ENCODE measurements around the gene CCDC159.
A peak's percentile ranks its signal among the peaks of the same experiment; 100 is the strongest.
"Not testable (repeated sequence)": the region's sequence is repeated elsewhere in the genome, so short reads cannot be mapped to it uniquely, and the experiment has no call there.

CCDC159 gene

GRCh38 chr19:11337080-11337479 lies 9.2 kb upstream of the CCDC159 start:
- Mint-ChIP-seq H3K36me3 (ENCODE audit: low read depth) (peaks cover 44% of the 10 kb centered on the region), H3K27ac (no peak overlapping the region), H3K9me3 (no peaks in the 10 kb centered on the region), H3K4me3 (peak overlapping the region in 2 of 3 experiments; percentile 4 to 14), H3K27me3 (ENCODE audit: low read depth) (no peaks in the 10 kb centered on the region), H3K4me1 (peaks cover 10% of the 10 kb centered on the region)
- TF ChIP-seq, protein P1, sequence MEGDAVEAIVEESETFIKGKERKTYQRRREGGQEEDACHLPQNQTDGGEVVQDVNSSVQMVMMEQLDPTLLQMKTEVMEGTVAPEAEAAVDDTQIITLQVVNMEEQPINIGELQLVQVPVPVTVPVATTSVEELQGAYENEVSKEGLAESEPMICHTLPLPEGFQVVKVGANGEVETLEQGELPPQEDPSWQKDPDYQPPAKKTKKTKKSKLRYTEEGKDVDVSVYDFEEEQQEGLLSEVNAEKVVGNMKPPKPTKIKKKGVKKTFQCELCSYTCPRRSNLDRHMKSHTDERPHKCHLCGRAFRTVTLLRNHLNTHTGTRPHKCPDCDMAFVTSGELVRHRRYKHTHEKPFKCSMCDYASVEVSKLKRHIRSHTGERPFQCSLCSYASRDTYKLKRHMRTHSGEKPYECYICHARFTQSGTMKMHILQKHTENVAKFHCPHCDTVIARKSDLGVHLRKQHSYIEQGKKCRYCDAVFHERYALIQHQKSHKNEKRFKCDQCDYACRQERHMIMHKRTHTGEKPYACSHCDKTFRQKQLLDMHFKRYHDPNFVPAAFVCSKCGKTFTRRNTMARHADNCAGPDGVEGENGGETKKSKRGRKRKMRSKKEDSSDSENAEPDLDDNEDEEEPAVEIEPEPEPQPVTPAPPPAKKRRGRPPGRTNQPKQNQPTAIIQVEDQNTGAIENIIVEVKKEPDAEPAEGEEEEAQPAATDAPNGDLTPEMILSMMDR (IDR thresholded peaks at IDR 0.05; ENCODE audit: unreplicated experiment in 3 of 3), result no peak

GRCh38 chr19:11338121-11338520 lies 8.2 kb upstream of the CCDC159 start:
- H3K9me3 Mint-ChIP-seq, result no peaks in the 10 kb centered on the region
- H3K27ac Mint-ChIP-seq, result peak overlapping the region in 1 of 3 experiments; percentile 50
- TF ChIP-seq, protein P1 (IDR thresholded peaks at IDR 0.05; ENCODE audit: unreplicated experiment in 3 of 3), result no peak
- H3K27me3 Mint-ChIP-seq (ENCODE audit: low read depth), result no peaks in the 10 kb centered on the region
- peaks cover 10% of the 10 kb centered on the region for H3K4me1 Mint-ChIP-seq
- peaks cover 35% of the 10 kb centered on the region for H3K36me3 Mint-ChIP-seq (ENCODE audit: low read depth)
- peak overlapping the region in 2 of 3 experiments; percentile 19 to 86 for H3K4me3 Mint-ChIP-seq

GRCh38 chr19:11338569-11339253 lies 7.6 kb upstream of the CCDC159 start:
- peak overlapping the region; percentile 84 to 87 (median 86) for H3K4me3 Mint-ChIP-seq
- H3K4me1 Mint-ChIP-seq, result peaks cover 10% of the 10 kb centered on the region
- peak overlapping the region; percentile 50 to 75 (median 73) for H3K27ac Mint-ChIP-seq
- H3K9me3 Mint-ChIP-seq, result no peaks in the 10 kb centered on the region
- H3K27me3 Mint-ChIP-seq (ENCODE audit: low read depth), result no peaks in the 10 kb centered on the region
- H3K36me3 Mint-ChIP-seq (ENCODE audit: low read depth), result peaks cover 31% of the 10 kb centered on the region
- TF ChIP-seq, protein P1 (IDR thresholded peaks at IDR 0.05; ENCODE audit: unreplicated experiment in 3 of 3), result no peak

GRCh38 chr19:11339254-11340098 lies 6.8 kb upstream of the CCDC159 start, which contains the start of gene RAB3D:
TSS of gene RAB3D (minus strand) at chr19:11339657. CDS start at chr19:11337399, 2,258 bp downstream.
- peaks cover 25% of the 10 kb centered on the region for H3K36me3 Mint-ChIP-seq (ENCODE audit: low read depth)

GRCh38 chr19:11340099-11340467 lies 6.2 kb upstream of the CCDC159 start:
- H3K27ac Mint-ChIP-seq, result peak overlapping the region; percentile 51 to 88 (median 63)
- H3K4me1 Mint-ChIP-seq, result peaks cover 17% of the 10 kb centered on the region
- H3K36me3 Mint-ChIP-seq (ENCODE audit: low read depth), result peaks cover 22% of the 10 kb centered on the region
- not testable (repeated sequence) for H3K27me3 Mint-ChIP-seq (ENCODE audit: low read depth); H3K9me3 Mint-ChIP-seq
- peak overlapping the region; percentile 84 to 87 (median 86) for H3K4me3 Mint-ChIP-seq

More at GRCh38 chr19:11339254-11340098, 6.8 kb upstream of the CCDC159 start, which contains the start of gene RAB3D:
- Mint-ChIP-seq H3K27me3 (ENCODE audit: low read depth) (no peaks in the 10 kb centered on the region), H3K4me1 (peaks cover 14% of the 10 kb centered on the region), H3K4me3 (peak within 1 kb of the TSS; percentile 84 to 87 (median 86)), H3K27ac (peak within 1 kb of the TSS; percentile 63 to 88 (median 75)), H3K9me3 (no peaks in the 10 kb centered on the region)
- TF ChIP-seq, protein P1 (IDR thresholded peaks at IDR 0.05; ENCODE audit: unreplicated experiment in 3 of 3), result no peak

DNA sequence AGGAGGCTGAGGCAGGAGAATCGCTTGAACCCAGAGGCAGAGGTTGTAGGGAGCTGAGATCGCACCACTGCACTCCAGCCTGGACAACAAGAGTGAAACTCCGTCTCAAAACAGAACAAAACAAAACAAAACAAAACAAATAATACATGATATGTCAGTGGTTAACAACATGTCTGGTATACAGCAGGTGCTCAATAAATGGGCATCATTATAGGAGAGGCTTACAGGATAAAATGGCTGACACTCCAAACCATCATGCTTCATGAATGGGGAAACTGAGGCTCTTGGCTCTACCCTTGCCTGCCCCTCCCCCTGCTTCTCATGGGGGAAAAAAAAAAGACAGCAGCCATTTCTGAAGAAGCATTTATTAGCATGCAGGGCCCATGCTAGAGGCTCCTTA lies 3.9 kb upstream of the CCDC159 start:
- Mint-ChIP-seq H3K4me3 (peak overlapping the region; percentile 32 to 63 (median 36)), H3K4me1 (peaks cover 38% of the 10 kb centered on the region), H3K9me3 (no peaks in the 10 kb centered on the region), H3K27me3 (ENCODE audit: low read depth) (no peaks in the 10 kb centered on the region), H3K27ac (no peak overlapping the region), H3K36me3 (ENCODE audit: low read depth) (peaks cover 3% of the 10 kb centered on the region)
- TF ChIP-seq, protein P1 (IDR thresholded peaks at IDR 0.05; ENCODE audit: unreplicated experiment in 3 of 3), result no peak
